K562 (cell line): ENCODE results near the gene FBXO21. TPM values are rescaled to one million over a fixed set of nuclear protein-coding genes. Genes with fewer than 3 reads are reported as not detected.

Source experiments
- ATAC-seq: fragments of 200-7000 bp; cut with Tn5 transposase; 3 replicates; pipeline ENCODE4 v1.9.1; 2020; ENCODE audit warnings: moderate library complexity
- BruUV-seq: library from RNA; stranded (reverse); fragments of 400-500 nt; replicated peaks from 2 replicates; lab custom pipeline; 2021; lab: Mats Ljungman, UMichigan
- CTCF ChIA-PET: fragments of 300-600 bp; formaldehyde crosslinking; extraction: SDS; loops from one replicate; lab custom pipeline; 2021; ENCODE audit warnings: low intra/inter-chr PET ratio; lab: Yijun Ruan, JAX
- POLR2A ChIA-PET: fragments of 300-600, 350-650 bp; sonication (Branson Sonifier 250); formaldehyde crosslinking; extraction: SDS; loops from one replicate; lab custom pipeline; 2021; ENCODE audit warnings: antibody characterized with exemption, inconsistent platforms; lab: Yijun Ruan, JAX
- DNase-seq, 4 experiments: peaks; one replicate each; pipeline versions ENCODE4 v3.0.0 to v3.0.0-alpha.2; 2011 to 2018; ENCODE audit warnings: low spot score in 3 of 4, mixed read lengths in 3 of 4; ENCODE audit errors: extremely low read depth in 1 of 4
- FAIRE-seq: peaks from 2 replicates; lab custom pipeline; 2011; peaks lifted over from hg19 to GRCh38; lab: Jason Lieb, UNC
- H2AFZ ChIP-seq: 2 replicates; pipeline ENCODE4 v1.6.0; 2011; ENCODE audit warnings: low read depth, low read length, control low read depth, inconsistent platforms
- H3K27ac ChIP-seq: fragments of 200-600 bp; 3 replicates; pipeline ENCODE4 v1.8.0; 2011; ENCODE audit warnings: low read depth, mild to moderate bottlenecking, control low read depth, inconsistent platforms, low read length, moderate library complexity, mixed read lengths; ENCODE audit errors: extremely low read depth
- H3K27me3 ChIP-seq, 2 experiments: fragments of 300-600 bp in 1 of 2; 2 replicates in 1 of 2; 3 replicates in 1 of 2; pipeline versions ENCODE4 v1.6.0 to v1.8.0; 2011; ENCODE audit warnings: inconsistent platforms in 2 of 2, low read length in 2 of 2, mild to moderate bottlenecking in 1 of 2, mixed read lengths in 1 of 2, moderate library complexity in 1 of 2; ENCODE audit not compliant: control insufficient read depth in 2 of 2, insufficient read depth in 2 of 2
- H3K36me3 ChIP-seq: fragments of 300-600 bp; 3 replicates; pipeline ENCODE4 v1.8.0; 2011; ENCODE audit warnings: mild to moderate bottlenecking, low read length, inconsistent platforms; ENCODE audit not compliant: control insufficient read depth, insufficient read depth
- H3K4me1 ChIP-seq, 2 experiments: fragments of 200-600 bp in 1 of 2; replicated peaks in 1 of 2; 2 replicates in 1 of 2; 3 replicates in 1 of 2; pipeline versions ENCODE4 v1.5.1 to v1.8.0; 2011; ENCODE audit warnings: inconsistent platforms in 2 of 2, low read length in 2 of 2, mild to moderate bottlenecking in 1 of 2, mixed read lengths in 1 of 2, moderate library complexity in 1 of 2; ENCODE audit not compliant: control insufficient read depth in 2 of 2, insufficient read depth in 2 of 2
- H3K4me2 ChIP-seq: 2 replicates; pipeline ENCODE4 v1.6.1; 2011; ENCODE audit warnings: low read length, control low read depth, inconsistent platforms, mixed read lengths; ENCODE audit not compliant: insufficient read depth
- H3K4me3 ChIP-seq: fragments of 200-600 bp; sonication (generic), shearing (Covaris generic); 2 replicates; pipeline ENCODE4 v1.5.1; 2016; ENCODE audit warnings: control low read depth, inconsistent platforms
- H3K79me2 ChIP-seq: fragments of 200-600 bp; 3 replicates; pipeline ENCODE4 v1.8.0; 2011; ENCODE audit warnings: low read length, inconsistent platforms; ENCODE audit not compliant: control insufficient read depth, insufficient read depth
- H3K9ac ChIP-seq, 2 experiments: 2 replicates each; pipeline versions ENCODE4 v1.6.0 to v1.6.1; 2011; ENCODE audit warnings: low read depth in 2 of 2, low read length in 2 of 2, control low read depth in 1 of 2, inconsistent platforms in 1 of 2, mild to moderate bottlenecking in 1 of 2, mixed read lengths in 1 of 2; ENCODE audit not compliant: insufficient read depth in 1 of 2
- H3K9me1 ChIP-seq: one replicate; pipeline ENCODE4 v1.6.0; 2011; ENCODE audit warnings: inconsistent platforms, mild to moderate bottlenecking, low read length, moderate library complexity; ENCODE audit not compliant: control insufficient read depth, insufficient read depth
- H3K9me3 ChIP-seq: replicated peaks from 2 replicates; pipeline ENCODE4 v1.5.1; 2011; ENCODE audit warnings: low read depth, low read length, inconsistent platforms; ENCODE audit not compliant: control insufficient read depth, insufficient read depth
- H4K20me1 ChIP-seq: replicated peaks from 2 replicates; pipeline ENCODE4 v1.6.1; 2011; ENCODE audit warnings: low read length, inconsistent platforms, mixed read lengths; ENCODE audit not compliant: control insufficient read depth, insufficient read depth
- ARHGAP35 ChIP-seq: fragments of 450-650 bp; IDR thresholded peaks from 2 replicates; pipeline ENCODE4 v1.6.1; 2018; ENCODE audit not compliant: partially characterized antibody
- ARID4B ChIP-seq: sonication (generic); formaldehyde crosslinking; IDR thresholded peaks from 2 replicates; pipeline ENCODE4 v1.8.0; 2022; ENCODE audit warnings: mild to moderate bottlenecking, missing genetic modification reagents
- ARNT ChIP-seq, 2 experiments: fragments of 450-650 bp; IDR thresholded peaks; 2 replicates each; pipeline ENCODE4 v1.6.1; 2016; ENCODE audit warnings: mild to moderate bottlenecking in 1 of 2
- ATF1 ChIP-seq, 2 experiments: fragments of 450-650 bp in 1 of 2; IDR thresholded peaks; 2 replicates each; pipeline ENCODE4 v1.6.1; 2016; ENCODE audit warnings: missing compliant biosample characterization in 1 of 2, missing genetic modification characterization in 1 of 2
- CBFA2T2 ChIP-seq: fragments of 450-650 bp; conservative IDR thresholded peaks from 2 replicates; pipeline ENCODE4 v1.6.1; 2017; ENCODE audit warnings: mild to moderate bottlenecking
- CBX3 ChIP-seq, 2 experiments: IDR thresholded peaks; 1 replicate in 1 of 2; 2 replicates in 1 of 2; pipeline ENCODE4 v1.6.1; 2012; ENCODE audit warnings: inconsistent platforms in 2 of 2, low read length in 2 of 2, borderline replicate concordance in 1 of 2, control low read depth in 1 of 2
- HBP1 ChIP-seq: fragments of 450-650 bp; formaldehyde crosslinking; IDR thresholded peaks from 2 replicates; pipeline ENCODE4 v1.4.0; 2022; ENCODE audit warnings: missing genetic modification characterization
- MEIS2 ChIP-seq: fragments of 450-650 bp; IDR thresholded peaks from 2 replicates; pipeline ENCODE4 v1.6.1; 2014; ENCODE audit warnings: mild to moderate bottlenecking; ENCODE audit not compliant: partially characterized antibody
- PBX2 ChIP-seq, 2 experiments: IDR thresholded peaks in 1 of 2; conservative IDR thresholded peaks in 1 of 2; 2 replicates each; pipeline ENCODE4 v1.6.1; 2016; ENCODE audit warnings: low read depth in 2 of 2, mild to moderate bottlenecking in 1 of 2, missing compliant biosample characterization in 1 of 2, missing genetic modification characterization in 1 of 2, moderate library complexity in 1 of 2
- PKNOX1 ChIP-seq: fragments of 450-650 bp; IDR thresholded peaks from 2 replicates; pipeline ENCODE4 v1.6.1; 2016
- XRCC5 ChIP-seq: fragments of 200-400 bp; formaldehyde crosslinking; IDR thresholded peaks from 2 replicates; pipeline ENCODE4 v1.6.1; 2017; ENCODE audit warnings: low read depth, mild to moderate bottlenecking, low read length
- ZNF224 ChIP-seq: sonication (generic); formaldehyde crosslinking; IDR thresholded peaks from 2 replicates; pipeline ENCODE4 v1.8.0; 2022; ENCODE audit warnings: mild to moderate bottlenecking, missing genetic modification reagents
- WGBS: fragments of 100-300 bp; shearing (Covaris generic); methylation state at CpG from one replicate; pipeline ENCODE4 v1.1.6; 2016; ENCODE audit warnings: low coverage, mixed read lengths; ENCODE audit not compliant: insufficient coverage; ENCODE audit errors: missing lambda C conversion rate; 5-methylcytosine and 5-hydroxymethylcytosine counted together
- in situ Hi-C: fragments of 300-500 bp; cut with MboI; formaldehyde crosslinking; loops from 4 replicates; pipeline ENCODE4 v1.15.0; 2018; ENCODE audit warnings: inconsistent platforms, mixed read lengths
- intact Hi-C: fragments of 100-400 bp; cut with micrococcal nuclease; formaldehyde crosslinking; loops from 2 replicates; pipeline ENCODE4 v1.14.2; 2022
- polyA plus RNA-seq, 8 experiments: library from polyadenylated mRNA; depleted of rRNA in 4 of 8; stranded (reverse) in 5 of 8; unstranded in 3 of 8; fragments of >200 nt; fragmentation: Nextera tagmentation in 2 of 8; fragmentation: Illumina TruSeq in 1 of 8; extraction: Ambion mirVana in 2 of 8; extraction: Trizol in 1 of 8; gene quantifications; 2 replicates each; pipeline versions ENCODE4 v1.2.1 to v1.2.3, GENCODE V29; 2011 to 2014; ENCODE audit warnings: inconsistent platforms in 1 of 8, missing spikeins in 1 of 8
- total RNA-seq, 7 experiments: library from RNA; depleted of rRNA in 6 of 7; stranded (reverse); fragments of >200 nt in 6 of 7; fragmentation: Illumina TruSeq in 2 of 7; extraction: Trizol in 2 of 7; gene quantifications; 2 replicates each; pipeline versions ENCODE4 v1.2.1 to v1.2.3, GENCODE V29; 2011 to 2021; ENCODE audit warnings: low replicate concordance in 1 of 7

FBXO21 gene
- total and polyA plus RNA-seq, 9 of the 15 experiments (the other 6 are each of a cell fraction or from before 2014, with no cell fraction given) = 3.0 to 50.9 (median 9.1) TPM

GRCh38 chr12:117125767-117126166, 64.5 kb downstream of the FBXO21 start:
- no peaks in the 10 kb centered on the region for H3K9me1 ChIP-seq
- no peak overlapping the region for H3K27ac ChIP-seq
- H3K4me1 ChIP-seq = no peaks in the 10 kb centered on the region
- H3K4me2 ChIP-seq = no peak overlapping the region
- H4K20me1 ChIP-seq = no peaks in the 10 kb centered on the region
- 12% methylated on average over 7 of the region's 7 CpGs for WGBS
- H2AFZ ChIP-seq = no peak overlapping the region
- CTCF ChIA-PET = no interaction called here
- intact Hi-C loops = no loop called here
- ATAC-seq (no peak), DNase-seq (no peak), FAIRE-seq (no peak)
- no peak overlapping the region for H3K4me3 ChIP-seq
- H3K9ac ChIP-seq = no peak overlapping the region
- POLR2A ChIA-PET = no interaction called here
- H3K79me2 ChIP-seq = no peaks in the 10 kb centered on the region
- no peaks in the 10 kb centered on the region for H3K36me3 ChIP-seq
- no TSS peak for BruUV-seq
- peaks cover 33% of the 10 kb centered on the region for H3K9me3 ChIP-seq
- H3K27me3 ChIP-seq = peaks cover 6 to 7% of the 10 kb centered on the region in 2 experiments; a peak in 3 of 5 replicates
- in situ Hi-C loops = loop anchor here (25.0 kb wide), 1 partner anchor 1163 kb away; no protein-coding TSS in a partner anchor
- peak; percentile 82 for TF ChIP-seq PKNOX1
- TF ChIP-seq PBX2 (CRISPR knock-in tag; IDR thresholded peaks at IDR 0.05; ENCODE audit: low read depth) = no peak
- TF ChIP-seq PBX2 (tag; conservative IDR thresholded peaks at IDR 0.05; ENCODE audit: low read depth) = peak; percentile 82
- peak in 1 of 2 experiments; percentile 25; a peak in 1 of 3 replicates for TF ChIP-seq CBX3 (IDR thresholded peaks at IDR 0.05; ENCODE audit: borderline replicate concordance in 1 of 2, low read length in 2 of 2)
- TF ChIP-seq ARNT (IDR thresholded peaks at IDR 0.05) = no peak
- no peak for TF ChIP-seq ATF1 (CRISPR knock-in tag; IDR thresholded peaks at IDR 0.05)
- TF ChIP-seq ATF1 (tag; IDR thresholded peaks at IDR 0.05) = 0 out of 2 replicates have a peak, but pooled peaks have one; percentile 27
- TF ChIP-seq HBP1 = no peak
- peak; percentile 83 for TF ChIP-seq MEIS2
- TF ChIP-seq ARID4B (CRISPR knock-in tag) = peak; percentile 22; the same call in 1 of the 2 replicates
- peak; percentile 84 for TF ChIP-seq ARHGAP35
- TF ChIP-seq XRCC5 = no peak
- 0 out of 2 replicates have a peak, but pooled peaks have one; percentile 64 for TF ChIP-seq ZNF224 (CRISPR knock-in tag)
- no peak for TF ChIP-seq CBFA2T2
